HepG2 (cell line): ENCODE results near the gene SELENOS. TPM values are rescaled to one million over a fixed set of nuclear protein-coding genes. Genes with fewer than 3 reads are reported as not detected.
A peak's percentile ranks its signal among the peaks of the same experiment; 100 is the strongest.

ENCODE experiments used
- ATAC-seq: fragments of 200-7000 bp; cut with Tn5 transposase; 3 replicates; pipeline ENCODE4 v1.9.1; 2020; ENCODE audit warnings: mild to moderate bottlenecking, moderate library complexity
- BruUV-seq: library from RNA; stranded (reverse); fragments of 400-500 nt; replicated peaks from 2 replicates; lab custom pipeline; 2021; lab: Mats Ljungman, UMichigan
- CTCF ChIA-PET: fragments of 300-600 bp; formaldehyde crosslinking; extraction: SDS; loops from one replicate; lab custom pipeline; 2021; ENCODE audit warnings: low total read pairs, inconsistent platforms, low intra/inter-chr PET ratio; lab: Yijun Ruan, JAX
- POLR2A ChIA-PET: fragments of 350-600 bp; sonication (Branson Sonifier 250); formaldehyde crosslinking; loops from one replicate; lab custom pipeline; 2020; ENCODE audit warnings: antibody characterized with exemption, inconsistent platforms; lab: Yijun Ruan, JAX
- DNase-seq: peaks from one replicate; pipeline ENCODE4 v3.0.0-alpha.2; 2015; ENCODE audit warnings: low spot score
- FAIRE-seq: peaks from 3 replicates; lab custom pipeline; 2011; peaks lifted over from hg19 to GRCh38; lab: Jason Lieb, UNC
- H2AFZ ChIP-seq: one replicate; pipeline ENCODE4 v1.6.1; 2011; ENCODE audit warnings: low read length, inconsistent platforms
- H3K27ac ChIP-seq: fragments of 300-600 bp; 3 replicates; pipeline ENCODE4 v1.8.0; 2011; ENCODE audit warnings: mixed run types, mild to moderate bottlenecking, mixed read lengths, low read length, inconsistent platforms; ENCODE audit not compliant: insufficient read depth; ENCODE audit errors: extremely low read length
- H3K27me3 ChIP-seq, 2 experiments: fragments of 200-600 bp in 1 of 2; 2 replicates in 1 of 2; 3 replicates in 1 of 2; pipeline versions ENCODE4 v1.6.0 to v1.8.0; 2011; ENCODE audit warnings: low read length in 2 of 2, mild to moderate bottlenecking in 2 of 2, moderate library complexity in 2 of 2, inconsistent platforms in 1 of 2; ENCODE audit not compliant: insufficient read depth in 2 of 2, control insufficient read depth in 1 of 2
- H3K36me3 ChIP-seq, 2 experiments: fragments of 200-600 bp in 1 of 2; replicated peaks in 1 of 2; 2 replicates in 1 of 2; 3 replicates in 1 of 2; pipeline versions ENCODE4 v1.5.1 to v1.8.0; 2011; ENCODE audit warnings: low read length in 2 of 2, inconsistent platforms in 1 of 2; ENCODE audit not compliant: insufficient read depth in 2 of 2, control insufficient read depth in 1 of 2
- H3K4me1 ChIP-seq: 2 replicates; pipeline ENCODE4 v1.5.1; 2012; ENCODE audit warnings: low read length, inconsistent platforms; ENCODE audit not compliant: insufficient read depth
- H3K4me2 ChIP-seq: 2 replicates; pipeline ENCODE4 v1.6.0; 2011; ENCODE audit warnings: low read depth, low read length, inconsistent platforms
- H3K4me3 ChIP-seq, 3 experiments: fragments of 200-600 bp in 1 of 3; sonication (generic), shearing (Covaris generic) in 1 of 3; replicated peaks in 1 of 3; 2 replicates each; pipeline ENCODE4 v1.5.1; 2011 to 2016; ENCODE audit warnings: low read length in 3 of 3, inconsistent platforms in 2 of 3, low read depth in 2 of 3, mild to moderate bottlenecking in 2 of 3, control low read depth in 1 of 3, mixed read lengths in 1 of 3; ENCODE audit not compliant: insufficient read depth in 1 of 3
- H3K79me2 ChIP-seq: one replicate; pipeline ENCODE4 v1.6.1; 2011; ENCODE audit warnings: low read length, inconsistent platforms; ENCODE audit not compliant: insufficient read depth
- H3K9ac ChIP-seq: 2 replicates; pipeline ENCODE4 v1.6.0; 2011; ENCODE audit warnings: mild to moderate bottlenecking, low read depth, low read length, inconsistent platforms; ENCODE audit not compliant: insufficient read depth
- H3K9me3 ChIP-seq: 2 replicates; pipeline ENCODE4 v1.5.1; 2012; ENCODE audit warnings: mild to moderate bottlenecking, low read length
- H4K20me1 ChIP-seq: 2 replicates; pipeline ENCODE4 v1.6.0; 2011; ENCODE audit warnings: inconsistent platforms, mild to moderate bottlenecking, low read length, moderate library complexity; ENCODE audit not compliant: insufficient read depth
- NCOA1 ChIP-seq: sonication (generic); formaldehyde crosslinking; IDR thresholded peaks from 2 replicates; pipeline ENCODE4 v1.9.0; 2021; ENCODE audit warnings: missing genetic modification reagents
- WGBS: methylation state at CpG from one replicate; pipeline ENCODE4 v1.1.6; 2017; ENCODE audit warnings: low lambda C conversion rate; 5-methylcytosine and 5-hydroxymethylcytosine counted together
- in situ Hi-C: cut with HindIII; loops from 2 replicates; pipeline ENCODE4 v1.10.0; 2017; ENCODE audit warnings: low pct_unique_long_range_greater_than_20kb; ENCODE audit not compliant: extremely low pct_ligation_motif_present
- intact Hi-C: fragments of 100-400 bp; cut with micrococcal nuclease; formaldehyde crosslinking; loops from one replicate; pipeline ENCODE4 v1.10.0; 2022; ENCODE audit not compliant: unreplicated experiment
- polyA plus RNA-seq, 8 experiments: library from polyadenylated mRNA; depleted of rRNA in 3 of 8; stranded (reverse) in 7 of 8; unstranded in 1 of 8; fragments of >200 nt; fragmentation: Illumina TruSeq in 4 of 8; extraction: Trizol in 4 of 8; gene quantifications; 2 replicates each; pipeline versions ENCODE4 v1.2.1 to v1.2.3, GENCODE V29; 2011 to 2016; ENCODE audit warnings: low read depth in 4 of 8, missing spikeins in 1 of 8, mixed read lengths in 1 of 8; ENCODE audit not compliant: insufficient read depth in 1 of 8
- total RNA-seq, 5 experiments: library from RNA; depleted of rRNA; stranded (reverse); fragments of >200 nt; fragmentation: Illumina TruSeq; extraction: Trizol; gene quantifications; 2 replicates each; pipeline ENCODE4 v1.2.3, GENCODE V29; 2016; ENCODE audit warnings: low read depth in 1 of 5
- TF ChIP-seq, protein P1 (sequence below): sonication (generic); formaldehyde crosslinking; IDR thresholded peaks from 2 replicates; pipeline ENCODE4 v1.4.0; 2020; ENCODE audit warnings: missing genetic modification reagents

SELENOS gene
- total and polyA plus RNA-seq, 2 of the 13 experiments (the other 11 are each of a cell fraction or from before 2014, with no cell fraction given) = 63.0 to 66.1 TPM

DNA sequence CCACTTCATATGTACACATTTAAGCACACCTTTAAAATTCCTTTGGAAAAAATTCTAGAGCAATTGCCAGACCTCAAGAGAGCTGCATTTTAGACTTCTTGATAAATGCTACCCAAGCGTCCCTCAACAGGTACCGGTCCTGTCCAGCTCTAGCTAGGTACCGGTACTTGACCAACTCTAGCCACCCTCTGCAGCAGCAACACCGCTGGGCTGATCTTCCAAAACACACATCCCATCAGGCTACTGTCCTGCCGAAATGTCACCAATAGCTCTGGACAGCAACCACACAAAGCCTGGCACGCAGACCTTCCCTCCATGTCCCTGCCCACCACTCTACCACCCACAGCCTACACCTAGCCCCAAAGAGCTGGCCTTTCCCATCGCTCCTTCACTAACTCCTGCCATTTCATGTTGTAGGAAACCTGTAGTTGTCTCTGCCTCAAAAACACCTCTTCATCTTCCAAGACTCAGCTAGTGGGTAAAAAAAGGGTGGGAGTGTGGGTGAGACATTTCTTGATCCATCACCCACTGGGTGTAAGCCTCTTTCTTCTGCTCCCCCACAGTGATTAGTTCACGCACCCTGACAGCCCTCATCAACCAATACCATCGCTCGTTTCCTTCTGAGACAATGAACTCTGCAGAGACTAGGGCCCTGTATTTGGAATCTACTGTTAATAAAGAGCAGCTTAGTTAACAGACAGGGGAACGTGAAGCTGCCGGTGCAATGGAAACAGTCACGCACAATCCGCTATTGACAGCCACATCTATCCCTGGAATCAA, 32.2 kb downstream of the SELENOS start:
- H3K4me3 ChIP-seq = no peak overlapping the region; a peak in 1 of 6 replicates
- no peak overlapping the region for H3K9ac ChIP-seq
- peaks cover 89% of the 10 kb centered on the region for H3K79me2 ChIP-seq
- WGBS = 93% methylated on average over 14 of the region's 14 CpGs
- H3K27ac ChIP-seq = peak overlapping the region; percentile 30
- no peaks in the 10 kb centered on the region for H3K9me3 ChIP-seq
- ATAC-seq (peak; percentile 42), DNase-seq (no peak), FAIRE-seq (no peak)
- ChIA-PET POLR2A (interaction anchor here (1.3 to 1.7 kb wide), 2 partner anchors 10 to 283 kb away, joined by 3 to 4 read pairs; no protein-coding TSS in a partner anchor), CTCF (no interaction called here)
- H3K4me2 ChIP-seq = peak overlapping the region; percentile 55
- no peaks in the 10 kb centered on the region for H3K27me3 ChIP-seq
- H3K4me1 ChIP-seq = peaks cover 82% of the 10 kb centered on the region
- no TSS peak for BruUV-seq
- in situ Hi-C loops (no loop called here), intact Hi-C loops (no loop called here)
- no peak overlapping the region for H2AFZ ChIP-seq
- TF ChIP-seq NCOA1 (CRISPR knock-in tag) = no peak
- TF ChIP-seq, protein P1, sequence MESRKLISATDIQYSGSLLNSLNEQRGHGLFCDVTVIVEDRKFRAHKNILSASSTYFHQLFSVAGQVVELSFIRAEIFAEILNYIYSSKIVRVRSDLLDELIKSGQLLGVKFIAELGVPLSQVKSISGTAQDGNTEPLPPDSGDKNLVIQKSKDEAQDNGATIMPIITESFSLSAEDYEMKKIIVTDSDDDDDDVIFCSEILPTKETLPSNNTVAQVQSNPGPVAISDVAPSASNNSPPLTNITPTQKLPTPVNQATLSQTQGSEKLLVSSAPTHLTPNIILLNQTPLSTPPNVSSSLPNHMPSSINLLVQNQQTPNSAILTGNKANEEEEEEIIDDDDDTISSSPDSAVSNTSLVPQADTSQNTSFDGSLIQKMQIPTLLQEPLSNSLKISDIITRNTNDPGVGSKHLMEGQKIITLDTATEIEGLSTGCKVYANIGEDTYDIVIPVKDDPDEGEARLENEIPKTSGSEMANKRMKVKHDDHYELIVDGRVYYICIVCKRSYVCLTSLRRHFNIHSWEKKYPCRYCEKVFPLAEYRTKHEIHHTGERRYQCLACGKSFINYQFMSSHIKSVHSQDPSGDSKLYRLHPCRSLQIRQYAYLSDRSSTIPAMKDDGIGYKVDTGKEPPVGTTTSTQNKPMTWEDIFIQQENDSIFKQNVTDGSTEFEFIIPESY (CRISPR knock-in tag) = peak; percentile 19; the same call in 1 of the 2 replicates
- H4K20me1 ChIP-seq = peaks cover 29% of the 10 kb centered on the region
- H3K36me3 ChIP-seq = peaks cover 0 to 7% of the 10 kb centered on the region in 2 experiments; a peak in 2 of 5 replicates
